ENCODE data around the gene FTH1. TPM values are rescaled to one million over a fixed set of nuclear protein-coding genes. Genes with fewer than 3 reads are reported as not detected.

Gene FTH1
- total and polyA plus RNA-seq, 2 of the 13 experiments (the other 11 are each of a cell fraction or from before 2014, with no cell fraction given): 607 to 760 TPM

GRCh38 chr11:61972112-61972671, 4.8 kb upstream of the FTH1 start (continued):
- TF ChIP-seq ATF7-NPFF (CRISPR knock-in tag; IDR thresholded peaks at IDR 0.05; ENCODE audit: low read depth) (peak; percentile 8; the same call in 1 of the 2 replicates), BHLHE40 (IDR thresholded peaks at IDR 0.05; ENCODE audit: low read length) (no peak), ZFP82 (CRISPR knock-in tag; IDR thresholded peaks at IDR 0.05; ENCODE audit: borderline replicate concordance) (peak; percentile 52; the same call in 1 of the 2 replicates), ZSCAN30 (CRISPR knock-in tag; IDR thresholded peaks at IDR 0.05) (no peak), KAT8 (CRISPR knock-in tag; IDR thresholded peaks at IDR 0.05) (no peak; the same call in none of the 2 replicates), BCL6 (CRISPR knock-in tag; IDR thresholded peaks at IDR 0.05) (peak; percentile 32; the same call in 1 of the 2 replicates), HMG20B (CRISPR knock-in tag; conservative IDR thresholded peaks at IDR 0.05) (0 out of 2 replicates have a peak, but pooled peaks have one; percentile 6), TFDP1 (CRISPR knock-in tag; IDR thresholded peaks at IDR 0.05; ENCODE audit: borderline replicate concordance) (peak; percentile 31; the same call in 1 of the 2 replicates), SRSF9 (IDR thresholded peaks at IDR 0.05; ENCODE audit: borderline replicate concordance, insufficient read depth, low read depth, low read length, poor library complexity, severe bottlenecking) (no peak), ZNF782 (CRISPR knock-in tag; IDR thresholded peaks at IDR 0.05; ENCODE audit: borderline replicate concordance) (0 out of 2 replicates have a peak, but pooled peaks have one; percentile 12), ZNF563 (CRISPR knock-in tag; IDR thresholded peaks at IDR 0.05) (0 out of 2 replicates have a peak, but pooled peaks have one; percentile 2), ZNF101 (CRISPR knock-in tag; IDR thresholded peaks at IDR 0.05; ENCODE audit: borderline replicate concordance, low read depth) (0 out of 2 replicates have a peak, but pooled peaks have one; percentile 6), RARA (CRISPR knock-in tag; IDR thresholded peaks at IDR 0.05) (peak; percentile 32), CREM (IDR thresholded peaks at IDR 0.05) (peak; percentile 67), CREM (CRISPR knock-in tag; IDR thresholded peaks at IDR 0.05) (no peak), NCOA2 (CRISPR knock-in tag; IDR thresholded peaks at IDR 0.05) (peak; percentile 84), SP2 (CRISPR knock-in tag; IDR thresholded peaks at IDR 0.05) (0 out of 2 replicates have a peak, but pooled peaks have one; percentile 20), MXI1 (IDR thresholded peaks at IDR 0.05; ENCODE audit: borderline replicate concordance, low read depth, low read length) (0 out of 3 replicates have a peak, but pooled peaks have one; percentile 5), RXRA (CRISPR knock-in tag; IDR thresholded peaks at IDR 0.05) (peak; percentile 21; the same call in 1 of the 2 replicates)
- TF ChIP-seq, protein P1, sequence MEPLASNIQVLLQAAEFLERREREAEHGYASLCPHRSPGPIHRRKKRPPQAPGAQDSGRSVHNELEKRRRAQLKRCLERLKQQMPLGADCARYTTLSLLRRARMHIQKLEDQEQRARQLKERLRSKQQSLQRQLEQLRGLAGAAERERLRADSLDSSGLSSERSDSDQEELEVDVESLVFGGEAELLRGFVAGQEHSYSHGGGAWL (CRISPR knock-in tag; IDR thresholded peaks at IDR 0.05): 0 out of 2 replicates have a peak, but pooled peaks have one; percentile 32
- TF ChIP-seq, protein P2, sequence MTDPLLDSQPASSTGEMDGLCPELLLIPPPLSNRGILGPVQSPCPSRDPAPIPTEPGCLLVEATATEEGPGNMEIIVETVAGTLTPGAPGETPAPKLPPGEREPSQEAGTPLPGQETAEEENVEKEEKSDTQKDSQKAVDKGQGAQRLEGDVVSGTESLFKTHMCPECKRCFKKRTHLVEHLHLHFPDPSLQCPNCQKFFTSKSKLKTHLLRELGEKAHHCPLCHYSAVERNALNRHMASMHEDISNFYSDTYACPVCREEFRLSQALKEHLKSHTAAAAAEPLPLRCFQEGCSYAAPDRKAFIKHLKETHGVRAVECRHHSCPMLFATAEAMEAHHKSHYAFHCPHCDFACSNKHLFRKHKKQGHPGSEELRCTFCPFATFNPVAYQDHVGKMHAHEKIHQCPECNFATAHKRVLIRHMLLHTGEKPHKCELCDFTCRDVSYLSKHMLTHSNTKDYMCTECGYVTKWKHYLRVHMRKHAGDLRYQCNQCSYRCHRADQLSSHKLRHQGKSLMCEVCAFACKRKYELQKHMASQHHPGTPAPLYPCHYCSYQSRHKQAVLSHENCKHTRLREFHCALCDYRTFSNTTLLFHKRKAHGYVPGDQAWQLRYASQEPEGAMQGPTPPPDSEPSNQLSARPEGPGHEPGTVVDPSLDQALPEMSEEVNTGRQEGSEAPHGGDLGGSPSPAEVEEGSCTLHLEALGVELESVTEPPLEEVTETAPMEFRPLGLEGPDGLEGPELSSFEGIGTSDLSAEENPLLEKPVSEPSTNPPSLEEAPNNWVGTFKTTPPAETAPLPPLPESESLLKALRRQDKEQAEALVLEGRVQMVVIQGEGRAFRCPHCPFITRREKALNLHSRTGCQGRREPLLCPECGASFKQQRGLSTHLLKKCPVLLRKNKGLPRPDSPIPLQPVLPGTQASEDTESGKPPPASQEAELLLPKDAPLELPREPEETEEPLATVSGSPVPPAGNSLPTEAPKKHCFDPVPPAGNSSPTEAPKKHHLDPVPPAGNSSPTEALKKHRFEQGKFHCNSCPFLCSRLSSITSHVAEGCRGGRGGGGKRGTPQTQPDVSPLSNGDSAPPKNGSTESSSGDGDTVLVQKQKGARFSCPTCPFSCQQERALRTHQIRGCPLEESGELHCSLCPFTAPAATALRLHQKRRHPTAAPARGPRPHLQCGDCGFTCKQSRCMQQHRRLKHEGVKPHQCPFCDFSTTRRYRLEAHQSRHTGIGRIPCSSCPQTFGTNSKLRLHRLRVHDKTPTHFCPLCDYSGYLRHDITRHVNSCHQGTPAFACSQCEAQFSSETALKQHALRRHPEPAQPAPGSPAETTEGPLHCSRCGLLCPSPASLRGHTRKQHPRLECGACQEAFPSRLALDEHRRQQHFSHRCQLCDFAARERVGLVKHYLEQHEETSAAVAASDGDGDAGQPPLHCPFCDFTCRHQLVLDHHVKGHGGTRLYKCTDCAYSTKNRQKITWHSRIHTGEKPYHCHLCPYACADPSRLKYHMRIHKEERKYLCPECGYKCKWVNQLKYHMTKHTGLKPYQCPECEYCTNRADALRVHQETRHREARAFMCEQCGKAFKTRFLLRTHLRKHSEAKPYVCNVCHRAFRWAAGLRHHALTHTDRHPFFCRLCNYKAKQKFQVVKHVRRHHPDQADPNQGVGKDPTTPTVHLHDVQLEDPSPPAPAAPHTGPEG (CRISPR knock-in tag; IDR thresholded peaks at IDR 0.05): peak; percentile 41; the same call in 1 of the 2 replicates
- TF ChIP-seq, protein P3, sequence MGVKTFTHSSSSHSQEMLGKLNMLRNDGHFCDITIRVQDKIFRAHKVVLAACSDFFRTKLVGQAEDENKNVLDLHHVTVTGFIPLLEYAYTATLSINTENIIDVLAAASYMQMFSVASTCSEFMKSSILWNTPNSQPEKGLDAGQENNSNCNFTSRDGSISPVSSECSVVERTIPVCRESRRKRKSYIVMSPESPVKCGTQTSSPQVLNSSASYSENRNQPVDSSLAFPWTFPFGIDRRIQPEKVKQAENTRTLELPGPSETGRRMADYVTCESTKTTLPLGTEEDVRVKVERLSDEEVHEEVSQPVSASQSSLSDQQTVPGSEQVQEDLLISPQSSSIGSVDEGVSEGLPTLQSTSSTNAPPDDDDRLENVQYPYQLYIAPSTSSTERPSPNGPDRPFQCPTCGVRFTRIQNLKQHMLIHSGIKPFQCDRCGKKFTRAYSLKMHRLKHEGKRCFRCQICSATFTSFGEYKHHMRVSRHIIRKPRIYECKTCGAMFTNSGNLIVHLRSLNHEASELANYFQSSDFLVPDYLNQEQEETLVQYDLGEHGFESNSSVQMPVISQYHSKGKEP (CRISPR knock-in tag; IDR thresholded peaks at IDR 0.05): no peak

Measured in HepG2 (cell line).